ENCODE data around the gene NBEA. TPM values are rescaled to one million over a fixed set of nuclear protein-coding genes. Genes with fewer than 3 reads are reported as not detected.
"Not testable (repeated sequence)": the region's sequence is repeated elsewhere in the genome, so short reads cannot be mapped to it uniquely, and the experiment has no call there.

NBEA gene
- polyA plus RNA-seq, 1 experiment, result 1.3 TPM

DNA sequence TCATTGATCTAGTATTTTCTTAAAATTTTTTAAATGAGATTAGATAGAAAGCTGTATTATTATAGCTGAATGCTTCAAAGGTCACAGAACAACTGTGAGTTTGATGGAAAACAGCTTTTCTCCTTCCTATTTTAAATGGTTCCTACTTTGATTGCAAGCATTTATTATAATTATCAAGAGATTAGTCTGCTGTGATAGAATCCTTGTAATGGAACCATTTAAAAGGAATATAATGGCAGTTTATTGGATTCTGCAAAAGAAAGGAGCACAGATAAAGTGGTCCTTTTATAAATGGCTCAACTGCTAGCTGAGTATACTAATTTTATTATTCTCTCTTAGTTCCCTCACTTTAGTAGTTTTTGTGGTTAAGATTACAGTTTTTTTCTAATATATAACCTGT, 447.5 kb downstream of the NBEA start:
- Histone ChIP-seq H3K9me3 (ENCODE audit: control insufficient read depth, insufficient read depth, low read length) (no peaks in the 10 kb centered on the region), H3K4me3 (ENCODE audit: low read depth, low read length) (no peak overlapping the region), H3K27ac (ENCODE audit: low read depth, low read length) (no peak overlapping the region), H3K27me3 (ENCODE audit: control insufficient read depth, insufficient read depth, low read length) (no peaks in the 10 kb centered on the region)
- TF ChIP-seq, protein P1, sequence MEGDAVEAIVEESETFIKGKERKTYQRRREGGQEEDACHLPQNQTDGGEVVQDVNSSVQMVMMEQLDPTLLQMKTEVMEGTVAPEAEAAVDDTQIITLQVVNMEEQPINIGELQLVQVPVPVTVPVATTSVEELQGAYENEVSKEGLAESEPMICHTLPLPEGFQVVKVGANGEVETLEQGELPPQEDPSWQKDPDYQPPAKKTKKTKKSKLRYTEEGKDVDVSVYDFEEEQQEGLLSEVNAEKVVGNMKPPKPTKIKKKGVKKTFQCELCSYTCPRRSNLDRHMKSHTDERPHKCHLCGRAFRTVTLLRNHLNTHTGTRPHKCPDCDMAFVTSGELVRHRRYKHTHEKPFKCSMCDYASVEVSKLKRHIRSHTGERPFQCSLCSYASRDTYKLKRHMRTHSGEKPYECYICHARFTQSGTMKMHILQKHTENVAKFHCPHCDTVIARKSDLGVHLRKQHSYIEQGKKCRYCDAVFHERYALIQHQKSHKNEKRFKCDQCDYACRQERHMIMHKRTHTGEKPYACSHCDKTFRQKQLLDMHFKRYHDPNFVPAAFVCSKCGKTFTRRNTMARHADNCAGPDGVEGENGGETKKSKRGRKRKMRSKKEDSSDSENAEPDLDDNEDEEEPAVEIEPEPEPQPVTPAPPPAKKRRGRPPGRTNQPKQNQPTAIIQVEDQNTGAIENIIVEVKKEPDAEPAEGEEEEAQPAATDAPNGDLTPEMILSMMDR (IDR thresholded peaks at IDR 0.05; ENCODE audit: low read depth, low read length), result no peak
- ChIA-PET CTCF (no interaction called here), POLR2A (no interaction called here)
- DNase-seq (ENCODE audit: low read depth, low spot score), result no peak

DNA sequence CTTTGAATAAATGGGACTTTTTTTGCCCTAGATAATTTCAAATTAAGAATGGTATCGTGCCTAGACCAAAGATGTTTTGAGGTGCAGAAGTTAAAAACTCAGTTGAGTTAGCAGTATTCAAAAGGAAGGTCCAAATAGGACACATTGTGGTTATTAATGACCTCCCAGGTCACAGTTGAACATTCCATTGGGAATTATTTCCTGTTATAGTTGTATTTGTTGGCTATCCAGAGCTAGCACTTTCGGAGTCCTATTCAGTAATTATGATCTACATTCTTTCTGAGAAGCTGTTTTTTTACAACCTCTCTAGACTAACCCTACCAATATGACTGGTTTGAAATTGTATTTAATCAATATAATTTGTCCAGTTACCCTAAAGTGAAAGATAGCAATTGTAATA, 450.7 kb downstream of the NBEA start:
- no peaks in the 10 kb centered on the region for H3K27me3 ChIP-seq (ENCODE audit: control insufficient read depth, insufficient read depth, low read length)
- no peak for DNase-seq (ENCODE audit: low read depth, low spot score)
- H3K4me3 ChIP-seq (ENCODE audit: low read depth, low read length), result no peak overlapping the region
- H3K27ac ChIP-seq (ENCODE audit: low read depth, low read length), result no peak overlapping the region
- TF ChIP-seq, protein P1 (IDR thresholded peaks at IDR 0.05; ENCODE audit: low read depth, low read length), result no peak
- ChIA-PET CTCF (no interaction called here), POLR2A (no interaction called here)
- no peaks in the 10 kb centered on the region for H3K9me3 ChIP-seq (ENCODE audit: control insufficient read depth, insufficient read depth, low read length)

DNA sequence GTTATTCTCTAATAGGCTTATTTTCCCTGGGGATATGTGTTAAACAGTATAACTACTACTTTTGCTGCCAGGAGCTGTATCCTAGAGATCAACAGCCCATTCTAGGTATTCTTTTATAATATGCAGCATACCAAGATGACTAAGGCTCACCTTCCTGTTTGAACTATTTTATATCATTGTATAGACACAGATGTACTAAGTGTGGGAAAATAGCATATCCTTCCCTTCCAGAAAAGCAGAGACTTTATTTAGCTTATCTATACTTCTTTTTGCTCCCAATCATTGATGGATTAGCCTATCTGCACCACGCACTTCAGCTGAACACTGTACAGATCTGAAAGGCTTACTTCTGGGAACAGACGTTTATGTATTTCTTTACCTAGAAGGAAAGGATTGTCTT, 451.8 kb downstream of the NBEA start:
- H3K4me3 ChIP-seq (ENCODE audit: low read depth, low read length), result no peak overlapping the region
- H3K27ac ChIP-seq (ENCODE audit: low read depth, low read length), result no peak overlapping the region
- no peaks in the 10 kb centered on the region for H3K27me3 ChIP-seq (ENCODE audit: control insufficient read depth, insufficient read depth, low read length)
- no peak for DNase-seq (ENCODE audit: low read depth, low spot score)
- ChIA-PET POLR2A (no interaction called here), CTCF (interaction anchor here (0.5 kb wide), 1 partner anchor 43 kb away, joined by 3 read pairs; no protein-coding TSS in a partner anchor)
- no peaks in the 10 kb centered on the region for H3K9me3 ChIP-seq (ENCODE audit: control insufficient read depth, insufficient read depth, low read length)
- TF ChIP-seq, protein P1 (IDR thresholded peaks at IDR 0.05; ENCODE audit: low read depth, low read length), result no peak

DNA sequence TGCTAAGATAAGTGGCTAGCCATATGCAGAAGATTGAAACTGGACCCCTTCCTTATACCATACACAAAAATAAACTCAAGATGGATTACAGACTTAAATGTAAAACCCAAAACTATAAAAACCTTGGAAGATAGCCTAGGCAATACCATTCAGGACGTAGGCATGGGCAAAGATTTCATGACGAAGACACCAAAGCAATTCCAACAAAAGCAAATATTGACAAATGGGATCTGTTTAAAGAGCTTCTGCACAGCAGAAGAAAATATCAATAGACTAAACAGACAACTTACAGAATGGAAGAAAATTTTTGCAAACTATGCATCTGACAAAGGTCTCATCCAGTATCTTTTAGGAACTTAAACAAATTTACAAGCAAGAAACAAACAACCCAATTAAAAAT, 466.2 kb downstream of the NBEA start:
- POLR2A ChIA-PET; H3K4me3 ChIP-seq (ENCODE audit: low read depth, low read length); H3K9me3 ChIP-seq (ENCODE audit: control insufficient read depth, insufficient read depth, low read length); H3K27ac ChIP-seq (ENCODE audit: low read depth, low read length); H3K27me3 ChIP-seq (ENCODE audit: control insufficient read depth, insufficient read depth, low read length); DNase-seq (ENCODE audit: low read depth, low spot score): not testable (repeated sequence)
- CTCF ChIA-PET, result interaction anchor here (0.6 kb wide), 1 partner anchor 17 kb away, joined by 3 read pairs; no protein-coding TSS in a partner anchor

DNA sequence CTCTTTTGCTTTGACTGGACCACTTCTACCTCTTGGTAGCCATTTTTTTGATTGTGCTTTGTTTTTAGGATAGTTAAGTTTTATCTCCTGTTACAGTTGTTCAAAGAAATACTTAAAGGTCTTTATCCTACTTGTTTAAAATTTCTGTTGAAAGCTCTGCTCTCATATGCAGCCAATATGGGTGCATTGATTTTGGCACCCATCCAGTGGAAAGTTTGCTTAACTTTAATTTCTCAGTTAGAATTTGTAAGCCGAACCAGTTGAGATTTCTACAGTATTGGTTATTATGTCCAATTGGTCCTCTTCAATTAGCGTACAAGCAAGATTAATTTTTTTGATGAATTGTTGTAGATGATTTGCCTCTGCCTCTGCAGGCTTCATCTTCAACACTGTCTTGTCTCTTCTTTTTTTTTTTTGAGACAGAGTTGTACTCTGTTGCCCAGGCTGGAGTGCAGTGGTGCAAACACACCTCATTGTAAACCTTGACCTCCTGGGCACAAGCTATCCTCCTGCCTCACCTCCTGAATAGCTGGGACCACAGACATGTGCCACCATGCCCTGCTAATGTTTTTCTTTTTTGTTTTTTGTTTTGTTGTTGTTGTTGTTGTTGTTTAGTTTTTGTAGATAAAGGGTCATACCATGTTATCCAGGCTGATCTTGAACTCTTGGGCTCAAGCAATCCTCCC, 469.1 kb downstream of the NBEA start:
- ChIA-PET CTCF (no interaction called here), POLR2A (no interaction called here)
- no peaks in the 10 kb centered on the region for H3K9me3 ChIP-seq (ENCODE audit: control insufficient read depth, insufficient read depth, low read length)
- DNase-seq (ENCODE audit: low read depth, low spot score), result no peak
- H3K4me3 ChIP-seq (ENCODE audit: low read depth, low read length), result no peak overlapping the region
- H3K27me3 ChIP-seq (ENCODE audit: control insufficient read depth, insufficient read depth, low read length), result no peaks in the 10 kb centered on the region
- TF ChIP-seq, protein P1 (IDR thresholded peaks at IDR 0.05; ENCODE audit: low read depth, low read length), result no peak
- no peak overlapping the region for H3K27ac ChIP-seq (ENCODE audit: low read depth, low read length)

All from AG04450 (cell line).